Endothelial cell (in vitro differentiated cells): ENCODE measurements around the gene TOM1. TPM values are rescaled to one million over a fixed set of nuclear protein-coding genes. Genes with fewer than 3 reads are reported as not detected.

ENCODE experiments used
- DNase-seq: peaks from one replicate; pipeline ENCODE4 v3.0.0; 2021; ENCODE audit warnings: low spot score
- H3K27ac Mint-ChIP-seq: one replicate; pipeline ENCODE4 v1.8.0; 2021; ENCODE audit warnings: mixed read lengths, inconsistent platforms; ENCODE audit not compliant: unreplicated experiment
- H3K27me3 Mint-ChIP-seq: one replicate; pipeline ENCODE4 v1.8.0; 2021; ENCODE audit warnings: mild to moderate bottlenecking, moderate library complexity, mixed read lengths, inconsistent platforms; ENCODE audit not compliant: unreplicated experiment
- H3K36me3 Mint-ChIP-seq: one replicate; pipeline ENCODE4 v1.8.0; 2021; ENCODE audit warnings: mild to moderate bottlenecking, low read depth, mixed read lengths, inconsistent platforms; ENCODE audit not compliant: unreplicated experiment
- H3K4me1 Mint-ChIP-seq: one replicate; pipeline ENCODE4 v1.8.0; 2021; ENCODE audit warnings: mild to moderate bottlenecking, mixed read lengths, inconsistent platforms; ENCODE audit not compliant: unreplicated experiment
- H3K4me3 Mint-ChIP-seq: one replicate; pipeline ENCODE4 v1.8.0; 2021; ENCODE audit warnings: mild to moderate bottlenecking, mixed read lengths, inconsistent platforms; ENCODE audit not compliant: unreplicated experiment
- H3K9me3 Mint-ChIP-seq: one replicate; pipeline ENCODE4 v1.8.0; 2021; ENCODE audit warnings: mixed read lengths, inconsistent platforms; ENCODE audit not compliant: unreplicated experiment
- long read RNA-seq: library from polyadenylated mRNA; unstranded; transcript quantifications from one replicate; pipeline ENCODE4 v2.0.0, GENCODE V29; 2020; ENCODE audit not compliant: unreplicated experiment
- total RNA-seq: library from RNA; stranded (reverse); fragmentation: NEBNext Ultra II Directional; extraction: Animal tissue kit (Norgen Biotek cat#: 25700); gene quantifications from one replicate; pipeline ENCODE4 v1.2.1, GENCODE V29; 2021; ENCODE audit not compliant: unreplicated experiment
- TF ChIP-seq, protein P1 (sequence below): fragments of 200-600 bp; sonication (generic); IDR thresholded peaks from one replicate; pipeline ENCODE4 v1.5.0; 2021; ENCODE audit warnings: antibody characterized with exemption; ENCODE audit not compliant: unreplicated experiment

The TOM1 gene
- 32.0 TPM for total RNA-seq
- long read RNA-seq, transcript TOM1-210 (15 exons, 2,389 nt) = major isoform, 25 of 38 reads
- long read RNA-seq, transcript TOM1-204 (15 exons, 2,390 nt) = minor isoform, 5 of 38 reads
- long read RNA-seq, partial matches to known transcripts = 3 of 38 reads
- long read RNA-seq, other reads (novel, unspliced or antisense) = 4 of 38 reads

DNA sequence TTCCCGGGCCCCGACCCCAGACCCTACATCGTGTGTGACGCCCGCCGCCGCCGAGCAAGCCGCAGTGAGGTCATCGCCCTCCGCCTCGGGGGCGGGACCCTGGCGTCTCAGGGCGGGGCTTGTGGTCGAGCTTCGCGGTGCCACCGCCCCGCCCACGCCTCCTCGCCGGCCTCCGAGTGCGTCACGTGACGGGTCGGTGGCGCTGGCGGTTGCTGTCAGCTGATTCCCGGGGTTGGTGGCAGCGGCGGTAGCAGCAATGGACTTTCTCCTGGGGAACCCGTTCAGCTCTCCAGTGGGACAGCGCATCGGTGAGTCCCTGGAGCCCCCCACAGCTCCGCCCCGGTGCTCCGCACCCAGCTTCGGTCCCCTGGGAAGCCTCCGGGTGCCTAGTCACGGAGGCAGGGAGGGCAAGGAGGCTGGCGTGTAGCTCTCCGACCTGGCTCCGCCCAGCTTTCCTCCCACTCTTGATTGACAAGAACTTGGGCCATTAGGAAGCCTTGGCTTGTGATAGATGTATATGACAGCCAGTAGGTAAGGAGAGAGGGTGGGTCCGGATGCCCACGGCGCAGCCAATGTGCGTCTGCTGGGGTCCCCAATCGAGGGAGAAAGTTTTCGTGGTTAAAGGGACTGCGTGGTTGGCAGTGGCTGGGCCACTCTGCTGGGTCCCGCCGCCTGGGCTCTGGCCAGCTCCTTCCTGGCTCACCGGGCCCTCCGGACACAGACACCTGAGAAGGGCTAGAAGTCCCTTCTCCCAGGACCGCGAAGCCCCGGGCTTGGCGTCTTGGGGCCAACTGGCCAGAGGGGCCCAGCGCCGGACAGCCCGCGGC, at the start of gene TOM1:
Gene TOM1, plus strand, starts transcription at position 222 of the 827 bp plus-strand sequence. Its CDS starts 35 bp downstream, at position 257.
- no peaks in the 10 kb centered on the region for H3K9me3 Mint-ChIP-seq
- DNase-seq = peak; percentile 98
- H3K4me3 Mint-ChIP-seq = peak within 1 kb of the TSS; percentile 90
- H3K4me1 Mint-ChIP-seq = peaks cover 11% of the 10 kb centered on the region
- TF ChIP-seq, protein P1, sequence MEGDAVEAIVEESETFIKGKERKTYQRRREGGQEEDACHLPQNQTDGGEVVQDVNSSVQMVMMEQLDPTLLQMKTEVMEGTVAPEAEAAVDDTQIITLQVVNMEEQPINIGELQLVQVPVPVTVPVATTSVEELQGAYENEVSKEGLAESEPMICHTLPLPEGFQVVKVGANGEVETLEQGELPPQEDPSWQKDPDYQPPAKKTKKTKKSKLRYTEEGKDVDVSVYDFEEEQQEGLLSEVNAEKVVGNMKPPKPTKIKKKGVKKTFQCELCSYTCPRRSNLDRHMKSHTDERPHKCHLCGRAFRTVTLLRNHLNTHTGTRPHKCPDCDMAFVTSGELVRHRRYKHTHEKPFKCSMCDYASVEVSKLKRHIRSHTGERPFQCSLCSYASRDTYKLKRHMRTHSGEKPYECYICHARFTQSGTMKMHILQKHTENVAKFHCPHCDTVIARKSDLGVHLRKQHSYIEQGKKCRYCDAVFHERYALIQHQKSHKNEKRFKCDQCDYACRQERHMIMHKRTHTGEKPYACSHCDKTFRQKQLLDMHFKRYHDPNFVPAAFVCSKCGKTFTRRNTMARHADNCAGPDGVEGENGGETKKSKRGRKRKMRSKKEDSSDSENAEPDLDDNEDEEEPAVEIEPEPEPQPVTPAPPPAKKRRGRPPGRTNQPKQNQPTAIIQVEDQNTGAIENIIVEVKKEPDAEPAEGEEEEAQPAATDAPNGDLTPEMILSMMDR = no peak
- peaks cover 3% of the 10 kb centered on the region for H3K27me3 Mint-ChIP-seq
- H3K36me3 Mint-ChIP-seq = no peaks in the 10 kb centered on the region
- peak within 1 kb of the TSS; percentile 84 for H3K27ac Mint-ChIP-seq

DNA sequence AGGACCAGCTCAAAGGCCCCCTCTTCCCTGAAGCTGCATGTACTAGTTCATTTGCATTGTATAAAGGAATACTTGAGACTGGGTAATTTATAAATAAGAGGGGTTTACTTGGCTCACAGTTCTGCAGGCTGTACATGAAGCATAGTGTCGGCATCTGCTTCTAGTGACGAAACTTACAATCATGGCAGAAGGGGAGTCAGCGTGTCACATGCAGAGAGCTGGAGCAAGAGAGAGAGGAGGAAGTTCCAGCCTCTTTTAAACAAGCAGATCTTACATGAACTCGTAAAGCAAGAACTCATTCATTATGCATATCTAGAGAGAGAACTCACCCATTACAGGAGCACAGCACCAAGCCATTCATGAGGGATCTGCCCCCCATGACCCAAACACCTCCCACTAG, 49.5 kb upstream of the TOM1 start:
- Mint-ChIP-seq H3K9me3 (no peaks in the 10 kb centered on the region), H3K27me3 (no peaks in the 10 kb centered on the region), H3K4me3 (no peak overlapping the region), H3K27ac (no peak overlapping the region), H3K36me3 (no peaks in the 10 kb centered on the region), H3K4me1 (no peaks in the 10 kb centered on the region)
- no peak for DNase-seq
- TF ChIP-seq, protein P1 = no peak

DNA sequence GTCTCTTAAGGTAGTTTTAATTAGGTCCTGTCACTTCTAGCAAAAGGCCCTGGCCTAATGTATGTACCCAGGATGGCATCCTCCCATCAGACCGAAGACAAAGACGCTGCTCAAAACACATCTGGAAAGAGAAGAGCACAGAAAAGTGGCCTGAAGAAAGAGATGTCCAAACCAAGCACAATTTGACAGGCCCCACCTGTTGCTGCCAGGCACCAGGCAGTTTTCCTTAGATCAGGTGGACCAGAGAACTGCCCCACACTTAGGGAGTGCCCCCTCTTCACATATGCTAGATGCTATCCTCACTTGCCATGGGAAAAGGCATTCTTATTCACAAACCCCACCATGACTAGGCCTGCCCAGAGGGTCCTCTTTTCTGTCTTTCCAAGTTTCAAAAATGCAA, 45.7 kb upstream of the TOM1 start:
- H3K4me1 Mint-ChIP-seq = peaks cover 6% of the 10 kb centered on the region
- H3K27me3 Mint-ChIP-seq = peaks cover 1% of the 10 kb centered on the region
- H3K9me3 Mint-ChIP-seq = no peaks in the 10 kb centered on the region
- H3K36me3 Mint-ChIP-seq = no peaks in the 10 kb centered on the region
- DNase-seq = no peak
- H3K4me3 Mint-ChIP-seq = no peak overlapping the region
- TF ChIP-seq, protein P1 = no peak
- H3K27ac Mint-ChIP-seq = no peak overlapping the region

DNA sequence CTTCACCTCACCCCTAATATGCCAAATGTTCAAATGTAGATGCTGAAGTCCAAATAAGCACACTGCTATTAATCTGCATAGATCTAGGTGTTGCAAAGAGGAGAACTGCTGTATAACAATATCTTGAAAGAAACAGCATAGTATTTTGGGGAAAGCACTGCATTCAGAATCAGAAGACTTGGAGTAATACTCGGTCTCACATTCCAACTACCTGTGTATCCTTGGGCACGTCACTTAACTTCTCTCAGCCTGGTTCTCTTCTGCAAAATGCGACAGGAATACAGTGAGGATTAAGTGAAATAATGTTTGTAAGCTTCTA, 42.7 kb upstream of the TOM1 start:
- Mint-ChIP-seq H3K4me3 (peak overlapping the region; percentile 85), H3K27me3 (peaks cover 1% of the 10 kb centered on the region), H3K27ac (peak overlapping the region; percentile 68), H3K4me1 (peaks cover 6% of the 10 kb centered on the region), H3K36me3 (no peaks in the 10 kb centered on the region), H3K9me3 (no peaks in the 10 kb centered on the region)
- TF ChIP-seq, protein P1 = no peak
- DNase-seq = no peak
